PFSK-1 (cell line): ENCODE data around the gene OR10P1.

Experiments
- POLR2AphosphoS5 ChIP-seq: IDR thresholded peaks from 2 replicates; pipeline ENCODE4 v1.6.1; 2012; ENCODE audit warnings: low read depth, mild to moderate bottlenecking, control low read depth, low read length, moderate library complexity
- SIN3A ChIP-seq: IDR thresholded peaks from 2 replicates; pipeline ENCODE4 v1.6.1; 2012; ENCODE audit warnings: mild to moderate bottlenecking, low read length, moderate library complexity, borderline replicate concordance; ENCODE audit not compliant: insufficient read depth
- TAF1 ChIP-seq: IDR thresholded peaks from 2 replicates; pipeline ENCODE4 v1.6.1; 2012; ENCODE audit warnings: low read length, control low read depth, borderline replicate concordance; ENCODE audit not compliant: insufficient read depth

- TF ChIP-seq POLR2AphosphoS5 (no peak), SIN3A (no peak), TAF1 (no peak)
Observed at GRCh38 chr12:55671746-55672145, 35.1 kb downstream of the OR10P1 start.
